Calu3 (cell line): Measurements from ENCODE around the gene PLD3. TPM values are rescaled to one million over a fixed set of nuclear protein-coding genes. Genes with fewer than 3 reads are reported as not detected.

ENCODE experiments used
- BruUV-seq: library from RNA; stranded (reverse); fragments of 400-500 nt; replicated peaks from 2 replicates; lab custom pipeline; 2021; lab: Mats Ljungman, UMichigan
- CTCF ChIA-PET: fragments of 300-600 bp; sonication (Branson Sonifier 250); formaldehyde crosslinking; loops from one replicate; lab custom pipeline; 2022; ENCODE audit warnings: antibody characterized with exemption; lab: Charles Lee
- DNase-seq: peaks from one replicate; pipeline ENCODE4 v3.0.0; 2022
- H3K27ac Mint-ChIP-seq: one replicate; pipeline ENCODE4 v1.8.0; 2022; ENCODE audit warnings: mixed read lengths; ENCODE audit not compliant: unreplicated experiment
- H3K27me3 Mint-ChIP-seq: one replicate; pipeline ENCODE4 v1.8.0; 2022; ENCODE audit warnings: mixed read lengths; ENCODE audit not compliant: unreplicated experiment
- H3K36me3 Mint-ChIP-seq: one replicate; pipeline ENCODE4 v1.8.0; 2022; ENCODE audit warnings: mild to moderate bottlenecking, moderate library complexity, mixed read lengths; ENCODE audit not compliant: insufficient read depth, unreplicated experiment
- H3K4me1 Mint-ChIP-seq: one replicate; pipeline ENCODE4 v1.8.0; 2022; ENCODE audit warnings: mild to moderate bottlenecking, low read depth, mixed read lengths; ENCODE audit not compliant: unreplicated experiment
- H3K4me3 Mint-ChIP-seq: one replicate; pipeline ENCODE4 v1.8.0; 2022; ENCODE audit warnings: mild to moderate bottlenecking, low read depth, moderate library complexity, mixed read lengths; ENCODE audit not compliant: unreplicated experiment
- H3K9me3 Mint-ChIP-seq: one replicate; pipeline ENCODE4 v1.8.0; 2022; ENCODE audit warnings: low read depth, mixed read lengths; ENCODE audit not compliant: unreplicated experiment
- CTCF ChIP-seq: fragments of 200-600 bp; IDR thresholded peaks from one replicate; pipeline ENCODE4 v1.8.0; 2022; ENCODE audit warnings: antibody characterized with exemption; ENCODE audit not compliant: unreplicated experiment
- intact Hi-C: fragments of 100-400 bp; cut with micrococcal nuclease; formaldehyde crosslinking; loops from one replicate; pipeline ENCODE4 v1.10.0; 2022; ENCODE audit not compliant: unreplicated experiment
- total RNA-seq: library from RNA; stranded (reverse); gene quantifications from 2 replicates; pipeline ENCODE4 v1.2.3, GENCODE V29; 2022

PLD3 gene
- total RNA-seq, 1 experiment from 2014 or later = 184 TPM

DNA sequence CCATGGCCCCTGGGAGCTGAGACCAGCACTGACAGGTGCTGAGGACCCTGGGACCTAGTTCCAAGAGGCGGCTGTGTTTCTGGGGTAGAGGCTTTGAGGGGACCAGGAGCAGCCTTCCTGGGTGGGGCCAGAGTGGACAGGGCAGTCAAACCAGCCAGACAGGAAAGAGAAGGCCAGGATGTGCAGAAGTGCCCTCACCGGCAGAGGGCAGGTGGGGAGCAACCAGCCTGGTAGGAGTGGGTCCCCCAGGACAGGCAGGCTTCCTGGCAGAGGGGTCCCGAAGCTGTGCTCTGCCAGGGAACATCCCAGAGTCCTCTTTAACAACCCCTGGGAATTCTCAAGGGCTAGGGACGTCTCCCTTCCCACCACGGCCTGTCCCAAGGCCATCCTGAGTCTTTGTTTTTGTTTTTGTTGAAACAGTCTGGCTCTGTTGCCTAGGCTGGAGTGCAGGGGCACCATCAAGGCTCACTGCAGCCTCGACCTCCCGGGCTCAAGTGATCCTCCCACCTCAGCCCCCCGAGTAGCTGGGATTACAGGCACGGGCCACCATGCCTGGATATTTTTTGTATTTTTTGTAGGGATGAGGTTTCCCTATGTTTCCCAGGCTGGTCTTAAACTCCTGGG is 44.5 kb downstream of the PLD3 start:
- DNase-seq = peak; percentile 94
- peak overlapping the region; percentile 13 for H3K4me3 Mint-ChIP-seq
- H3K4me1 Mint-ChIP-seq = peaks cover 27% of the 10 kb centered on the region
- BruUV-seq = no TSS peak
- peak overlapping the region; percentile 68 for H3K27ac Mint-ChIP-seq
- intact Hi-C loops = no loop called here
- CTCF ChIA-PET = interaction anchor here (0.6 kb wide), 1 partner anchor 33 kb away, joined by 3 read pairs; the partner anchor contains the start of gene SERTAD1
- peak; percentile 92 for TF ChIP-seq CTCF
- no peaks in the 10 kb centered on the region for H3K27me3 Mint-ChIP-seq
- H3K9me3 Mint-ChIP-seq = no peaks in the 10 kb centered on the region
- peaks cover 23% of the 10 kb centered on the region for H3K36me3 Mint-ChIP-seq

GRCh38 chr19:40393894-40394815 is 45.7 kb downstream of the PLD3 start:
- no peak for DNase-seq
- CTCF ChIA-PET = no interaction called here
- no TSS peak for BruUV-seq
- Mint-ChIP-seq H3K27me3 (peaks cover 7% of the 10 kb centered on the region), H3K9me3 (no peaks in the 10 kb centered on the region), H3K4me3 (no peak overlapping the region), H3K36me3 (peaks cover 23% of the 10 kb centered on the region), H3K27ac (peak overlapping the region; percentile 68), H3K4me1 (peaks cover 31% of the 10 kb centered on the region)
- intact Hi-C loops = no loop called here
- TF ChIP-seq CTCF = no peak

- Mint-ChIP-seq H3K27me3 (peaks cover 14% of the 10 kb centered on the region), H3K36me3 (peaks cover 23% of the 10 kb centered on the region), H3K27ac (no peak overlapping the region), H3K4me1 (peaks cover 35% of the 10 kb centered on the region), H3K9me3 (no peaks in the 10 kb centered on the region), H3K4me3 (no peak overlapping the region)
- intact Hi-C loops = no loop called here
- no TSS peak for BruUV-seq
- no peak for DNase-seq
- CTCF ChIA-PET = no interaction called here
- TF ChIP-seq CTCF = no peak
These were observed 46.3 kb downstream of the PLD3 start for GRCh38 chr19:40394816-40395210.

DNA sequence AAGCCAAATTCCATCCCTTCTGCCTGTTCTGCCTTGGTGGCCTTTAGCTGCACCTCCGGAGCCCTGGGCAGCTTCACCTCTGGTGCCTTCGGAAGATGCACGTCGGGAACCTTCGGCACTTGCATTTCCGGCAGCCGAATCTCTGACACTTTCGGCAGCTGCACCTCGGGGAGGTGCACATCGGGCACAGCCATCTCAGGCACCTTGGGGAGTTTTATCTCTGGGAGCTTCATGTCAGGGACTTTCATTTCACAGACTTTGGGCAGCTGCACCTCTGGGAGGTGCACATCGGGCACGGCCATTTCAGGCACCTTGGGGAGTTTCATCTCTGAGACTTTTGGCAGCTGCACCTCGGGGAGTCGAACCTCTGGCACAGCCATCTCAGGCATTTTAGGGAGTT is 47.5 kb downstream of the PLD3 start:
- intact Hi-C loops = no loop called here
- H3K27ac Mint-ChIP-seq = no peak overlapping the region
- no peak for DNase-seq
- no TSS peak for BruUV-seq
- TF ChIP-seq CTCF = no peak
- H3K4me1 Mint-ChIP-seq = peaks cover 35% of the 10 kb centered on the region
- peaks cover 15% of the 10 kb centered on the region for H3K27me3 Mint-ChIP-seq
- no peak overlapping the region for H3K4me3 Mint-ChIP-seq
- CTCF ChIA-PET = interaction anchor here (0.9 kb wide), 1 partner anchor 9 kb away, joined by 6 read pairs; no protein-coding TSS in a partner anchor
- peaks cover 23% of the 10 kb centered on the region for H3K36me3 Mint-ChIP-seq
- no peaks in the 10 kb centered on the region for H3K9me3 Mint-ChIP-seq
